SK-N-SH treated with all-trans-retinoic acid at 6 μM for 48 hours (cell line): ENCODE results near the gene PIGS.

Source experiments
- BACH2 ChIP-seq: fragments of 250-450 bp; sonication (Bioruptor Pico); IDR thresholded peaks from 2 replicates; pipeline ENCODE4 v1.9.0; 2021; ENCODE audit warnings: mild to moderate bottlenecking, borderline replicate concordance
- CSDC2 ChIP-seq: fragments of 250-450 bp; sonication (Bioruptor Pico); IDR thresholded peaks from 2 replicates; pipeline ENCODE4 v1.5.0; 2020; ENCODE audit warnings: mild to moderate bottlenecking, moderate library complexity
- ESRRG ChIP-seq: fragments of 250-450 bp; sonication (Bioruptor Pico); IDR thresholded peaks from 2 replicates; pipeline ENCODE4 v1.6.1; 2021; ENCODE audit warnings: mild to moderate bottlenecking
- PPARA ChIP-seq: fragments of 250-450 bp; sonication (Bioruptor Pico); IDR thresholded peaks from 2 replicates; pipeline ENCODE4 v1.5.0; 2020; ENCODE audit warnings: mild to moderate bottlenecking, borderline replicate concordance
- RARB ChIP-seq: fragments of 250-450 bp; sonication (Bioruptor Pico); IDR thresholded peaks from 2 replicates; pipeline ENCODE4 v1.8.0; 2021; ENCODE audit warnings: mild to moderate bottlenecking, moderate library complexity
- TOX ChIP-seq: fragments of 250-450 bp; sonication (Bioruptor Pico); IDR thresholded peaks from 2 replicates; pipeline ENCODE4 v1.8.0; 2021; ENCODE audit warnings: mild to moderate bottlenecking, moderate library complexity, borderline replicate concordance
- ZC3H10 ChIP-seq: fragments of 250-450 bp; sonication (Bioruptor Pico); IDR thresholded peaks from 2 replicates; pipeline ENCODE4 v1.5.1; 2021; ENCODE audit warnings: mild to moderate bottlenecking, moderate library complexity
- ZFP3 ChIP-seq: fragments of 250-450 bp; sonication (Bioruptor Pico); IDR thresholded peaks from 2 replicates; pipeline ENCODE4 v1.5.0; 2020; ENCODE audit warnings: mild to moderate bottlenecking, moderate library complexity
- ZNF565 ChIP-seq: fragments of 450-650 bp; formaldehyde crosslinking; conservative IDR thresholded peaks from 2 replicates; pipeline ENCODE4 v1.5.0; 2020; ENCODE audit warnings: low read depth, mild to moderate bottlenecking, moderate library complexity
- ZNF70 ChIP-seq: fragments of 450-650 bp; formaldehyde crosslinking; IDR thresholded peaks from 2 replicates; pipeline ENCODE4 v1.5.0; 2020; ENCODE audit warnings: mild to moderate bottlenecking, moderate library complexity
- TF ChIP-seq, protein P1 (sequence below): fragments of 250-450 bp; sonication (Bioruptor Pico); IDR thresholded peaks from 2 replicates; pipeline ENCODE4 v1.8.0; 2020; ENCODE audit warnings: mild to moderate bottlenecking, moderate library complexity, borderline replicate concordance
- TF ChIP-seq, protein P2 (sequence below): fragments of 250-450 bp; sonication (Bioruptor Pico); IDR thresholded peaks from 2 replicates; pipeline ENCODE4 v1.5.1; 2020; ENCODE audit warnings: low read depth, mild to moderate bottlenecking, moderate library complexity
- TF ChIP-seq, protein P3 (sequence below): fragments of 250-450 bp; sonication (Bioruptor Pico); IDR thresholded peaks from 2 replicates; pipeline ENCODE4 v1.5.1; 2021; ENCODE audit warnings: mild to moderate bottlenecking, moderate library complexity

DNA sequence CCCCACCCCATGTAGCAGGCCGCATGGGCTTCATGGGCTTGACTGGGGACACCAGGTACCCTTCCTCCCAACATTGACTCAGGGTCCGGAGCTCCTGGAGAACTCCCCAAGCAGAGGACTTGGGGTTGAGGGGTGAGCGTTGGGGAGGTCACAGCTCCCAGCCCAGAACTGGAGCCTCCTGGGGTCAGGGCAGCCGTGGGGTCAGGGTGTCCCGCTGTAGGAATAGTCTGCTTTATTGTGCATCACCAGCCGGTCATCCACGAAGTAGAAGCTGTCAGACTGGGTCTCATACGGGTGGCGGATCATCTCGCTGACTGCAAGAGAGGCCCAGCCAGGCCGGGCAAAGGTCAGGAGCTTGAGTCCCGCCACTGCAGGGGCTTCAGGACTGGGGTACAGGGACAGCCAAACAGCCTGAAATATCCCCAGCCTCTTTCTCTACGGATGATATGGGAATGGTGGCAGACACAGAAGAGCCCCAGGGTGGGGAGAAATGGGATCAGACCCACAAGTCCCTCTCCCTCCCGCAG lies 24.2 kb downstream of the PIGS start:
- TF ChIP-seq BACH2 (CRISPR knock-in tag), result no peak
- TF ChIP-seq ESRRG, result no peak
- TF ChIP-seq PPARA (CRISPR knock-in tag), result no peak
- no peak for TF ChIP-seq ZFP3 (CRISPR knock-in tag)
- TF ChIP-seq, protein P1, sequence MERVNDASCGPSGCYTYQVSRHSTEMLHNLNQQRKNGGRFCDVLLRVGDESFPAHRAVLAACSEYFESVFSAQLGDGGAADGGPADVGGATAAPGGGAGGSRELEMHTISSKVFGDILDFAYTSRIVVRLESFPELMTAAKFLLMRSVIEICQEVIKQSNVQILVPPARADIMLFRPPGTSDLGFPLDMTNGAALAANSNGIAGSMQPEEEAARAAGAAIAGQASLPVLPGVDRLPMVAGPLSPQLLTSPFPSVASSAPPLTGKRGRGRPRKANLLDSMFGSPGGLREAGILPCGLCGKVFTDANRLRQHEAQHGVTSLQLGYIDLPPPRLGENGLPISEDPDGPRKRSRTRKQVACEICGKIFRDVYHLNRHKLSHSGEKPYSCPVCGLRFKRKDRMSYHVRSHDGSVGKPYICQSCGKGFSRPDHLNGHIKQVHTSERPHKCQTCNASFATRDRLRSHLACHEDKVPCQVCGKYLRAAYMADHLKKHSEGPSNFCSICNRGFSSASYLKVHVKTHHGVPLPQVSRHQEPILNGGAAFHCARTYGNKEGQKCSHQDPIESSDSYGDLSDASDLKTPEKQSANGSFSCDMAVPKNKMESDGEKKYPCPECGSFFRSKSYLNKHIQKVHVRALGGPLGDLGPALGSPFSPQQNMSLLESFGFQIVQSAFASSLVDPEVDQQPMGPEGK (CRISPR knock-in tag), result no peak
- TF ChIP-seq ZNF565 (CRISPR knock-in tag), result no peak
- no peak for TF ChIP-seq ZC3H10 (CRISPR knock-in tag)
- TF ChIP-seq, protein P2, sequence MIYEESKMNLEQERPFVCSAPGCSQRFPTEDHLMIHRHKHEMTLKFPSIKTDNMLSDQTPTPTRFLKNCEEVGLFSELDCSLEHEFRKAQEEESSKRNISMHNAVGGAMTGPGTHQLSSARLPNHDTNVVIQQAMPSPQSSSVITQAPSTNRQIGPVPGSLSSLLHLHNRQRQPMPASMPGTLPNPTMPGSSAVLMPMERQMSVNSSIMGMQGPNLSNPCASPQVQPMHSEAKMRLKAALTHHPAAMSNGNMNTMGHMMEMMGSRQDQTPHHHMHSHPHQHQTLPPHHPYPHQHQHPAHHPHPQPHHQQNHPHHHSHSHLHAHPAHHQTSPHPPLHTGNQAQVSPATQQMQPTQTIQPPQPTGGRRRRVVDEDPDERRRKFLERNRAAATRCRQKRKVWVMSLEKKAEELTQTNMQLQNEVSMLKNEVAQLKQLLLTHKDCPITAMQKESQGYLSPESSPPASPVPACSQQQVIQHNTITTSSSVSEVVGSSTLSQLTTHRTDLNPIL (CRISPR knock-in tag), result no peak
- TF ChIP-seq ZNF70 (CRISPR knock-in tag), result no peak
- no peak for TF ChIP-seq TOX (CRISPR knock-in tag)
- TF ChIP-seq, protein P3, sequence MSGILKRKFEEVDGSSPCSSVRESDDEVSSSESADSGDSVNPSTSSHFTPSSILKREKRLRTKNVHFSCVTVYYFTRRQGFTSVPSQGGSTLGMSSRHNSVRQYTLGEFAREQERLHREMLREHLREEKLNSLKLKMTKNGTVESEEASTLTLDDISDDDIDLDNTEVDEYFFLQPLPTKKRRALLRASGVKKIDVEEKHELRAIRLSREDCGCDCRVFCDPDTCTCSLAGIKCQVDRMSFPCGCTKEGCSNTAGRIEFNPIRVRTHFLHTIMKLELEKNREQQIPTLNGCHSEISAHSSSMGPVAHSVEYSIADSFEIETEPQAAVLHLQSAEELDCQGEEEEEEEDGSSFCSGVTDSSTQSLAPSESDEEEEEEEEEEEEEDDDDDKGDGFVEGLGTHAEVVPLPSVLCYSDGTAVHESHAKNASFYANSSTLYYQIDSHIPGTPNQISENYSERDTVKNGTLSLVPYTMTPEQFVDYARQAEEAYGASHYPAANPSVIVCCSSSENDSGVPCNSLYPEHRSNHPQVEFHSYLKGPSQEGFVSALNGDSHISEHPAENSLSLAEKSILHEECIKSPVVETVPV (CRISPR knock-in tag), result no peak
- TF ChIP-seq RARB (CRISPR knock-in tag), result no peak
- no peak for TF ChIP-seq CSDC2
